Endothelial cell of umbilical vein (primary cell): Measurements from ENCODE around the gene PPIB. TPM values are rescaled to one million over a fixed set of nuclear protein-coding genes. Genes with fewer than 3 reads are reported as not detected.
A peak's percentile ranks its signal among the peaks of the same experiment; 100 is the strongest.

Source experiments
- Bru-seq: library from RNA; stranded (reverse); fragments of 400-500 nt; gene quantifications from one replicate; lab custom pipeline; 2021; lab: Mats Ljungman, UMichigan
- BruChase-seq, 2 experiments: library from RNA; stranded (reverse); fragments of 400-500 nt; gene quantifications; one replicate each; lab custom pipeline; 2021; lab: Mats Ljungman, UMichigan
- BruUV-seq: library from RNA; stranded (reverse); fragments of 400-500 nt; replicated peaks from 2 replicates; lab custom pipeline; 2021; lab: Mats Ljungman, UMichigan
- CTCF ChIA-PET: fragments of 300-600, 350-600 bp; sonication (Branson Sonifier 250); formaldehyde crosslinking; loops from one replicate; lab custom pipeline; 2021; ENCODE audit warnings: antibody characterized with exemption, inconsistent platforms; lab: Charles Lee
- POLR2A ChIA-PET: fragments of 300-600, 350-600 bp; sonication (Branson Sonifier 250); formaldehyde crosslinking; loops from one replicate; lab custom pipeline; 2021; ENCODE audit warnings: antibody characterized with exemption, inconsistent platforms; lab: Charles Lee
- DNase-seq: peaks from one replicate; pipeline ENCODE4 v3.0.0-alpha.2; 2011; ENCODE audit warnings: low read depth, low spot score
- FAIRE-seq: peaks from 2 replicates; lab custom pipeline; 2011; peaks lifted over from hg19 to GRCh38; lab: Jason Lieb, UNC
- H2AFZ ChIP-seq: 2 replicates; pipeline ENCODE4 v1.6.0; 2012; ENCODE audit warnings: low read depth, low read length, control low read depth, inconsistent platforms
- H3K27ac ChIP-seq: 2 replicates; pipeline ENCODE4 v1.5.1; 2011; ENCODE audit warnings: low read depth, mild to moderate bottlenecking, control low read depth, low read length, moderate library complexity; ENCODE audit not compliant: insufficient read depth
- H3K27me3 ChIP-seq, 2 experiments: 2 replicates each; pipeline versions ENCODE4 v1.6.0 to v1.6.1; 2011; ENCODE audit warnings: low read length in 2 of 2, mixed read lengths in 1 of 2; ENCODE audit not compliant: control insufficient read depth in 2 of 2, insufficient read depth in 2 of 2
- H3K36me3 ChIP-seq, 2 experiments: 2 replicates in 1 of 2; 3 replicates in 1 of 2; pipeline ENCODE4 v1.5.1; 2011; ENCODE audit warnings: low read length in 2 of 2, mild to moderate bottlenecking in 1 of 2, moderate library complexity in 1 of 2; ENCODE audit not compliant: control insufficient read depth in 2 of 2, insufficient read depth in 2 of 2; ENCODE audit errors: extremely low read depth in 1 of 2
- H3K4me1 ChIP-seq: 3 replicates; pipeline ENCODE4 v1.5.1; 2011; ENCODE audit warnings: mild to moderate bottlenecking, low read length; ENCODE audit not compliant: control insufficient read depth, insufficient read depth; ENCODE audit errors: extremely low read depth
- H3K4me2 ChIP-seq: 2 replicates; pipeline ENCODE4 v1.6.1; 2011; ENCODE audit warnings: low read length, control low read depth, mixed read lengths; ENCODE audit not compliant: insufficient read depth
- H3K4me3 ChIP-seq, 3 experiments: fragments of 200-600 bp in 1 of 3; sonication (generic), shearing (Covaris generic) in 1 of 3; replicated peaks in 1 of 3; 2 replicates each; pipeline ENCODE4 v1.5.1; 2011 to 2016; ENCODE audit warnings: control low read depth in 3 of 3, low read length in 3 of 3, mild to moderate bottlenecking in 2 of 3, inconsistent platforms in 1 of 3, low read depth in 1 of 3, moderate library complexity in 1 of 3; ENCODE audit not compliant: insufficient read depth in 1 of 3
- H3K79me2 ChIP-seq: 2 replicates; pipeline ENCODE4 v1.6.0; 2012; ENCODE audit warnings: low read length, inconsistent platforms; ENCODE audit not compliant: control insufficient read depth, insufficient read depth
- H3K9ac ChIP-seq: replicated peaks from 2 replicates; pipeline ENCODE3; 2011; ENCODE audit warnings: low read length, control low read depth; ENCODE audit not compliant: insufficient read depth; ENCODE audit errors: extremely low read depth
- H3K9me1 ChIP-seq: replicated peaks from 3 replicates; pipeline ENCODE4 v1.6.0; 2011; ENCODE audit warnings: mild to moderate bottlenecking, low read length; ENCODE audit not compliant: control insufficient read depth, insufficient read depth; ENCODE audit errors: extremely low read depth
- H3K9me3 ChIP-seq: replicated peaks from 2 replicates; pipeline ENCODE4 v1.5.1; 2012; ENCODE audit warnings: low read length, inconsistent platforms; ENCODE audit not compliant: control insufficient read depth, insufficient read depth
- H4K20me1 ChIP-seq: replicated peaks from 2 replicates; pipeline ENCODE3; 2011; ENCODE audit warnings: mild to moderate bottlenecking, low read length; ENCODE audit not compliant: control insufficient read depth, insufficient read depth; ENCODE audit errors: extremely low read depth
- CTCF ChIP-seq, 2 donors: IDR thresholded peaks; 1 replicate in 1 of 2; 2 replicates in 1 of 2; pipeline ENCODE4 v1.5.1; 2011; ENCODE audit warnings: low read length in 2 of 2, mild to moderate bottlenecking in 2 of 2, moderate library complexity in 2 of 2, control low read depth in 1 of 2, inconsistent platforms in 1 of 2, low read depth in 1 of 2; ENCODE audit not compliant: insufficient read depth in 1 of 2; ENCODE audit errors: extremely low read depth in 1 of 2
- EZH2 ChIP-seq: IDR thresholded peaks from 2 replicates; pipeline ENCODE4 v1.6.1; 2012; ENCODE audit warnings: borderline replicate concordance, low read depth, mild to moderate bottlenecking, moderate library complexity, low read length, inconsistent platforms; ENCODE audit not compliant: severe bottlenecking
- FOS ChIP-seq: IDR thresholded peaks from 2 replicates; pipeline ENCODE4 v1.6.1; 2011; ENCODE audit warnings: mild to moderate bottlenecking, low read length, moderate library complexity, borderline replicate concordance; ENCODE audit not compliant: insufficient read depth
- GATA2 ChIP-seq: IDR thresholded peaks from 2 replicates; pipeline ENCODE4 v1.7.0; 2011; ENCODE audit warnings: low read depth, mild to moderate bottlenecking, moderate library complexity, mixed read lengths, low read length; ENCODE audit not compliant: insufficient read length, insufficient read depth
- JUN ChIP-seq: IDR thresholded peaks from 2 replicates; pipeline ENCODE4 v1.6.1; 2011; ENCODE audit warnings: borderline replicate concordance, low read depth; ENCODE audit not compliant: insufficient read length, insufficient read depth
- MAX ChIP-seq: IDR thresholded peaks from 2 replicates; pipeline ENCODE4 v1.6.1; 2011; ENCODE audit not compliant: insufficient read depth, insufficient read length
- MYC ChIP-seq: IDR thresholded peaks from one replicate; pipeline ENCODE4 v1.6.1; 2011; ENCODE audit warnings: mild to moderate bottlenecking, low read depth, low read length
- POLR2A ChIP-seq: IDR thresholded peaks from 2 replicates; pipeline ENCODE4 v1.6.1; 2012; ENCODE audit warnings: low read depth, mild to moderate bottlenecking, control low read depth, low read length
- POLR2AphosphoS5 ChIP-seq: IDR thresholded peaks from 2 replicates; pipeline ENCODE4 v1.6.1; 2012; ENCODE audit warnings: low read depth, mild to moderate bottlenecking, control low read depth, low read length, moderate library complexity; ENCODE audit not compliant: insufficient read depth
- dilution Hi-C: fragments of 300-500 bp; cut with MboI; formaldehyde crosslinking; loops from one replicate; pipeline ENCODE4 v1.15.0; 2019; ENCODE audit warnings: low sequenced_read_pairs; ENCODE audit not compliant: extremely low pct_ligation_motif_present
- intact Hi-C: fragments of 100-400 bp; cut with micrococcal nuclease; formaldehyde crosslinking; loops from one replicate; pipeline ENCODE4 v1.10.0; 2022
- long read RNA-seq: library from polyadenylated mRNA; stranded (forward); transcript quantifications from one replicate; pipeline ENCODE4 v2.0.0, GENCODE V29; 2021
- polyA minus RNA-seq, 3 experiments: library from RNA; depleted of rRNA, polyadenylated mRNA; stranded (reverse); fragments of >200 nt; gene quantifications; 1 replicate in 1 of 3; 2 replicates in 2 of 3; pipeline ENCODE4 v1.2.3, GENCODE V29; 2011
- polyA plus RNA-seq, 4 experiments: library from polyadenylated mRNA; depleted of rRNA in 3 of 4; stranded (reverse) in 3 of 4; unstranded in 1 of 4; fragments of >200 nt; gene quantifications; 2 replicates each; pipeline versions ENCODE4 v1.2.1 to v1.2.3, GENCODE V29; 2011 to 2012; ENCODE audit warnings: missing spikeins in 1 of 4
- total RNA-seq: library from RNA; stranded (reverse); gene quantifications from 2 replicates; pipeline ENCODE4 v1.2.3, GENCODE V29; 2021

Gene PPIB
- total RNA-seq = 818 and 840 TPM in 2 replicates
- polyA plus RNA-seq = 1,157 and 1,240 TPM in 2 replicates
- 1,469 and 1,568 TPM in 2 replicates for polyA plus RNA-seq (2011; cell fraction: cytosol; rRNA removed)
- polyA plus RNA-seq (2011; cell fraction: nucleus; rRNA removed) = 547 and 579 TPM in 2 replicates
- 798 and 832 TPM in 2 replicates for polyA plus RNA-seq (2012)
- 564 and 566 TPM in 2 replicates for polyA minus RNA-seq
- polyA minus RNA-seq (2011; cell fraction: cytosol; rRNA and poly(A)+ RNA removed) = 260 TPM
- polyA minus RNA-seq (2011; cell fraction: nucleus; rRNA and poly(A)+ RNA removed) = 61.5 and 75.7 TPM in 2 replicates
- percentile 95 among the genes with signal in this experiment for Bru-seq, nascent RNA
- percentile 98 among the genes with signal in this experiment for BruChase-seq, experiment 1, labeled RNA remaining after a 6-hour chase
- BruChase-seq, experiment 2, labeled RNA remaining after a 2-hour chase = percentile 93 among the genes with signal in this experiment
- long read RNA-seq, transcript PPIB-201 (5 exons, 1,081 nt) = major isoform, 1,978 of 2,480 reads
- long read RNA-seq, partial matches to known transcripts = 53 of 2,480 reads
- long read RNA-seq, other reads (novel, unspliced or antisense) = 449 of 2,480 reads

GRCh38 chr15:64162869-64163658 is at the start of gene PPIB:
PPIB (minus strand) TSS chr15:64163022; CDS start chr15:64162986, 36 bp downstream.
- Histone ChIP-seq H3K36me3 (peaks cover 9 to 21% of the 10 kb centered on the region in 2 experiments), H3K9me3 (no peaks in the 10 kb centered on the region), H3K27ac (peak within 1 kb of the TSS; percentile 70), H3K4me1 (peaks cover 16% of the 10 kb centered on the region), H3K4me2 (peak within 1 kb of the TSS; percentile 89), H3K27me3 (no peaks in the 10 kb centered on the region), H3K9ac (peak within 1 kb of the TSS; percentile 93), H3K4me3 (peak within 1 kb of the TSS; percentile 77 to 96 (median 94)), H3K9me1 (no peaks in the 10 kb centered on the region), H3K79me2 (peaks cover 38% of the 10 kb centered on the region), H4K20me1 (no peaks in the 10 kb centered on the region), H2AFZ (peak within 1 kb of the TSS; percentile 95)
- CTCF ChIA-PET = interaction anchor here (1.0 to 3.3 kb wide), 9 partner anchors 9 to 490 kb away, joined by 3 to 33 read pairs (median 4); partner anchors contain the start of genes CSNK1G1 and TRIP4
- POLR2A ChIA-PET = interaction anchor here (0.6 to 1.7 kb wide), 3 partner anchors 19 to 225 kb away, joined by 3 to 8 read pairs (median 7); partner anchors contain the start of gene TRIP4
- FAIRE-seq (peak; percentile 92), DNase-seq (peak; percentile 98)
- TF ChIP-seq POLR2A (peak; percentile 95), MAX (no peak), POLR2AphosphoS5 (peak; percentile 98), EZH2 (no peak), MYC (no peak), FOS (no peak), CTCF (IDR thresholded peaks at IDR 0.05; ENCODE audit: extremely low read depth in 1 of 2, insufficient read depth in 1 of 2, low read depth in 1 of 2, low read length in 2 of 2) (peak; percentile 39 to 59), GATA2 (no peak), JUN (no peak)
- BruUV-seq = no TSS peak
- intact Hi-C loops = loop anchor here (1.0 to 2.0 kb wide), 3 partner anchors 85 to 224 kb away; partner anchors contain the start of genes CSNK1G1 and TRIP4
- dilution Hi-C loops = no loop called here
